Measurements from ENCODE around the gene NMNAT2. TPM values are rescaled to one million over a fixed set of nuclear protein-coding genes. Genes with fewer than 3 reads are reported as not detected.
"Not testable (repeated sequence)": the region's sequence is repeated elsewhere in the genome, so short reads cannot be mapped to it uniquely, and the experiment has no call there.

Gene NMNAT2
- total and polyA plus RNA-seq, 2 donors from 2014 or later, result 0.17 to 2.0 TPM

GRCh38 chr1:183407961-183408360 lies 10.2 kb downstream of the NMNAT2 start:
- Histone ChIP-seq H3K36me3 (ENCODE audit: control insufficient read depth in 2 of 3, insufficient read depth in 3 of 3, low read length in 3 of 3) (no peaks in the 10 kb centered on the region), H3K9me3 (ENCODE audit: control insufficient read depth in 2 of 3, insufficient read depth in 1 of 3, low read length in 3 of 3) (no peaks in the 10 kb centered on the region), H3K9ac (ENCODE audit: low read length in 3 of 3) (no peak overlapping the region), H3K4me3 (ENCODE audit: low read length in 3 of 3) (no peak overlapping the region), H3K27ac (ENCODE audit: low read depth in 2 of 2, low read length in 2 of 2) (no peak overlapping the region), H3K4me1 (ENCODE audit: control insufficient read depth in 2 of 3, insufficient read depth in 2 of 3, low read depth in 1 of 3, low read length in 3 of 3) (no peaks in the 10 kb centered on the region), H3K27me3 (ENCODE audit: control insufficient read depth, insufficient read depth, low read length) (no peaks in the 10 kb centered on the region)
- TF ChIP-seq CTCF (IDR thresholded peaks at IDR 0.05; ENCODE audit: borderline replicate concordance, extremely low read depth, insufficient read depth), result no peak
- intact Hi-C loops (cut with DNase I), result no loop called here
- DNase-seq (no peak), FAIRE-seq (no peak)

DNA sequence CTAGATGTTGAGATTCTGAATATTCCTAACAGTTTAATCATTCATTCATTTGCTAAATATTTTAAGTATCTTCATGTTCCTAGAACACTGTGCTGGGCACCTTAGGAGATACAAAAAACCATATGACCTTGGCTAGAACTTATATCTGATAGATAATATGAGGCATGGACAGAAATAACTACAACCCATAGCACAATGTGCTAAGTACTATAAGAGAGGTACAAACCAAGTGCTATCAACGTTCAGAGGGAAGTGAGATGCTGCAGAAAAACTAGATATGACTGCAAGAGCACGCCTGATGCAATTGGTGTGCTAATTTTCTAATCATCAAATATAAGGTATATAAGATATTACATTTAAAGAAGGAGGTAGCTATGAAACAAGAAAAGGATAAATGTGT lies 10.7 kb downstream of the NMNAT2 start:
- intact Hi-C loops (cut with DNase I), result no loop called here
- TF ChIP-seq CTCF (IDR thresholded peaks at IDR 0.05; ENCODE audit: borderline replicate concordance, extremely low read depth, insufficient read depth), result no peak
- Histone ChIP-seq H3K9me3 (ENCODE audit: control insufficient read depth in 2 of 3, insufficient read depth in 1 of 3, low read length in 3 of 3) (no peaks in the 10 kb centered on the region), H3K27ac (ENCODE audit: low read depth in 2 of 2, low read length in 2 of 2) (no peak overlapping the region), H3K27me3 (ENCODE audit: control insufficient read depth, insufficient read depth, low read length) (no peaks in the 10 kb centered on the region), H3K36me3 (ENCODE audit: control insufficient read depth in 2 of 3, insufficient read depth in 3 of 3, low read length in 3 of 3) (no peaks in the 10 kb centered on the region), H3K9ac (ENCODE audit: low read length in 3 of 3) (no peak overlapping the region), H3K4me3 (ENCODE audit: low read length in 3 of 3) (no peak overlapping the region), H3K4me1 (ENCODE audit: control insufficient read depth in 2 of 3, insufficient read depth in 2 of 3, low read depth in 1 of 3, low read length in 3 of 3) (no peaks in the 10 kb centered on the region)
- DNase-seq (no peak), FAIRE-seq (no peak)

GRCh38 chr1:183404476-183404875 lies 13.7 kb downstream of the NMNAT2 start:
- Histone ChIP-seq H3K27ac (ENCODE audit: low read depth in 2 of 2, low read length in 2 of 2) (no peak overlapping the region), H3K4me1 (ENCODE audit: control insufficient read depth in 2 of 3, insufficient read depth in 2 of 3, low read depth in 1 of 3, low read length in 3 of 3) (no peaks in the 10 kb centered on the region), H3K9me3 (ENCODE audit: control insufficient read depth in 2 of 3, insufficient read depth in 1 of 3, low read length in 3 of 3) (no peaks in the 10 kb centered on the region), H3K9ac (ENCODE audit: low read length in 3 of 3) (no peak overlapping the region), H3K4me3 (ENCODE audit: low read length in 3 of 3) (no peak overlapping the region), H3K27me3 (ENCODE audit: control insufficient read depth, insufficient read depth, low read length) (no peaks in the 10 kb centered on the region), H3K36me3 (ENCODE audit: control insufficient read depth in 2 of 3, insufficient read depth in 3 of 3, low read length in 3 of 3) (no peaks in the 10 kb centered on the region)
- DNase-seq, result no peak
- no peak for FAIRE-seq
- intact Hi-C loops (cut with DNase I), result no loop called here
- no peak for TF ChIP-seq CTCF (IDR thresholded peaks at IDR 0.05; ENCODE audit: borderline replicate concordance, extremely low read depth, insufficient read depth)

DNA sequence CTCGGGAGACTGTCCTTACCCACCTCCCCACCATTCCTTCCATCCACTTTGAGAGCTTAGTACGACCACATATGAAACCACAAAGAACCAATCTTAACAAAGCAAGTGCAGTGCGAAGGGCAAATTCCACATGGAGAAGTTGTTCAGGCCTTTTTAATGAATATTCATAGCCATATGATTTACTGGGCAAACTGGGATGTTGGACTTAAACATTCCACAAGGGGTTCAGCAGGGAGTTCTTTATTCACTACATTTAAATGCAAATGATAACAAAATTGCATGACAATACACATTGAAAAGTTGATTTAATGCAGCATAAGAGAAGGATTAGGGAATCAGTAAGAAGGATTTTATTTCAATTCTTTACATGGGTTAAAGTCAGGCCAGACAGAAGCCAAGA lies 14.7 kb downstream of the NMNAT2 start:
- no peak overlapping the region for H3K9ac ChIP-seq (ENCODE audit: low read length in 3 of 3)
- no peaks in the 10 kb centered on the region for H3K27me3 ChIP-seq (ENCODE audit: control insufficient read depth, insufficient read depth, low read length)
- no peaks in the 10 kb centered on the region for H3K36me3 ChIP-seq (ENCODE audit: control insufficient read depth in 2 of 3, insufficient read depth in 3 of 3, low read length in 3 of 3)
- no peaks in the 10 kb centered on the region for H3K9me3 ChIP-seq (ENCODE audit: control insufficient read depth in 2 of 3, insufficient read depth in 1 of 3, low read length in 3 of 3)
- TF ChIP-seq CTCF (IDR thresholded peaks at IDR 0.05; ENCODE audit: borderline replicate concordance, extremely low read depth, insufficient read depth), result no peak
- no peaks in the 10 kb centered on the region for H3K4me1 ChIP-seq (ENCODE audit: control insufficient read depth in 2 of 3, insufficient read depth in 2 of 3, low read depth in 1 of 3, low read length in 3 of 3)
- FAIRE-seq, result no peak
- H3K27ac ChIP-seq (ENCODE audit: low read depth in 2 of 2, low read length in 2 of 2), result no peak overlapping the region
- no peak overlapping the region for H3K4me3 ChIP-seq (ENCODE audit: low read length in 3 of 3)
- DNase-seq, result peak in 1 of 5 donors; percentile 4
- intact Hi-C loops (cut with DNase I), result no loop called here

DNA sequence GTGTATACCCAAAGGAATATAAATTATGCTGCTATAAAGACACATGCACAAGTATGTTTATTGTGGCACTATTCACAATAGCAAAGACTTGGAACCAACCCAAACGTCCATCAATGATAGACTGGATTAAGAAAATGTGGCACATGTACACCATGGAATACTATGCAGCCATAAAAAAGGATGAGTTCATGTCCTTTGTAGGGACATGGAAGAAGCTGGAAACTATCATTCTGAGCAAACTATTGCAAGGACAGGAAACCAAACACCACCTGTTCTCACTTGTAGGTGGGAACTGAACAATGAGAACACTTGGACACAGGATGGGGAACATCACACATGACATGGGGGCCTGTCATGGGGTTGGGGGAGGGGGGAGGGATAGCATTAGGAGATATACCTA lies 16.6 kb downstream of the NMNAT2 start:
- DNase-seq; FAIRE-seq; H3K9ac ChIP-seq (ENCODE audit: low read length in 3 of 3); H3K4me1 ChIP-seq (ENCODE audit: control insufficient read depth in 2 of 3, insufficient read depth in 2 of 3, low read depth in 1 of 3, low read length in 3 of 3); H3K27me3 ChIP-seq (ENCODE audit: control insufficient read depth, insufficient read depth, low read length); intact Hi-C loops (cut with DNase I); H3K4me3 ChIP-seq (ENCODE audit: low read length in 3 of 3); H3K9me3 ChIP-seq (ENCODE audit: control insufficient read depth in 2 of 3, insufficient read depth in 1 of 3, low read length in 3 of 3); H3K36me3 ChIP-seq (ENCODE audit: control insufficient read depth in 2 of 3, insufficient read depth in 3 of 3, low read length in 3 of 3); H3K27ac ChIP-seq (ENCODE audit: low read depth in 2 of 2, low read length in 2 of 2): not testable (repeated sequence)
